ENCODE results near the gene COL4A6.

COL4A6 gene

GRCh38 chrX:108217876-108218275, 220.3 kb downstream of the COL4A6 start:
- no peaks in the 10 kb centered on the region for H3K27me3 ChIP-seq (ENCODE audit: control insufficient read depth, low read length)

GRCh38 chrX:108216919-108217571, 221.2 kb downstream of the COL4A6 start:
- no peaks in the 10 kb centered on the region for H3K79me2 ChIP-seq (ENCODE audit: control insufficient read depth, low read length)
- no peak overlapping the region for H3K4me2 ChIP-seq (ENCODE audit: low read length)
- H3K9me2 ChIP-seq (replicated peaks; ENCODE audit: control insufficient read depth, low read length) = no peaks in the 10 kb centered on the region
- TF ChIP-seq EZH2phosphoT487 (IDR thresholded peaks at IDR 0.05; ENCODE audit: borderline replicate concordance, low read length) (no peak), CTCF (IDR thresholded peaks at IDR 0.05; ENCODE audit: low read depth, low read length, poor library complexity, severe bottlenecking) (no peak)
- no peaks in the 10 kb centered on the region for H3K27me3 ChIP-seq (ENCODE audit: control insufficient read depth, low read length)
- H3K9me3 ChIP-seq (ENCODE audit: control insufficient read depth, insufficient read depth, low read length) = no peaks in the 10 kb centered on the region
- H4K20me1 ChIP-seq (ENCODE audit: control insufficient read depth, insufficient read depth, low read depth, low read length) = no peaks in the 10 kb centered on the region
- H3K4me3 ChIP-seq (ENCODE audit: low read length) = no peak overlapping the region
- H3K36me3 ChIP-seq (ENCODE audit: control insufficient read depth, low read length) = no peaks in the 10 kb centered on the region
- H3K4me1 ChIP-seq (ENCODE audit: control insufficient read depth, low read length) = no peaks in the 10 kb centered on the region
- no peak overlapping the region for H3K27ac ChIP-seq (ENCODE audit: low read depth, low read length)
- no peaks in the 10 kb centered on the region for H3F3A ChIP-seq (ENCODE audit: control insufficient read depth, insufficient read depth)

More at GRCh38 chrX:108217876-108218275, 220.3 kb downstream of the COL4A6 start:
- H3K27ac ChIP-seq (ENCODE audit: low read depth, low read length) = no peak overlapping the region
- H4K20me1 ChIP-seq (ENCODE audit: control insufficient read depth, insufficient read depth, low read depth, low read length) = no peaks in the 10 kb centered on the region
- H3K4me3 ChIP-seq (ENCODE audit: low read length) = no peak overlapping the region
- H3F3A ChIP-seq (ENCODE audit: control insufficient read depth, insufficient read depth) = no peaks in the 10 kb centered on the region
- TF ChIP-seq CTCF (IDR thresholded peaks at IDR 0.05; ENCODE audit: low read depth, low read length, poor library complexity, severe bottlenecking) = no peak
- TF ChIP-seq EZH2phosphoT487 (IDR thresholded peaks at IDR 0.05; ENCODE audit: borderline replicate concordance, low read length) = no peak
- H3K79me2 ChIP-seq (ENCODE audit: control insufficient read depth, low read length) = no peaks in the 10 kb centered on the region
- H3K9me2 ChIP-seq (replicated peaks; ENCODE audit: control insufficient read depth, low read length) = no peaks in the 10 kb centered on the region
- H3K4me1 ChIP-seq (ENCODE audit: control insufficient read depth, low read length) = no peaks in the 10 kb centered on the region
- H3K9me3 ChIP-seq (ENCODE audit: control insufficient read depth, insufficient read depth, low read length) = no peaks in the 10 kb centered on the region
- no peaks in the 10 kb centered on the region for H3K36me3 ChIP-seq (ENCODE audit: control insufficient read depth, low read length)
- no peak overlapping the region for H3K4me2 ChIP-seq (ENCODE audit: low read length)

- Histone ChIP-seq H3K9me2 (replicated peaks; ENCODE audit: control insufficient read depth, low read length) (no peaks in the 10 kb centered on the region), H3K4me1 (ENCODE audit: control insufficient read depth, low read length) (no peaks in the 10 kb centered on the region), H3K36me3 (ENCODE audit: control insufficient read depth, low read length) (no peaks in the 10 kb centered on the region), H3K27me3 (ENCODE audit: control insufficient read depth, low read length) (no peaks in the 10 kb centered on the region), H3K4me3 (ENCODE audit: low read length) (no peak overlapping the region), H3K79me2 (ENCODE audit: control insufficient read depth, low read length) (no peaks in the 10 kb centered on the region), H4K20me1 (ENCODE audit: control insufficient read depth, insufficient read depth, low read depth, low read length) (no peaks in the 10 kb centered on the region), H3F3A (ENCODE audit: control insufficient read depth, insufficient read depth) (no peaks in the 10 kb centered on the region), H3K27ac (ENCODE audit: low read depth, low read length) (no peak overlapping the region), H3K4me2 (ENCODE audit: low read length) (no peak overlapping the region), H3K9me3 (ENCODE audit: control insufficient read depth, insufficient read depth, low read length) (no peaks in the 10 kb centered on the region)
- TF ChIP-seq EZH2phosphoT487 (IDR thresholded peaks at IDR 0.05; ENCODE audit: borderline replicate concordance, low read length) = no peak
- no peak for TF ChIP-seq CTCF (IDR thresholded peaks at IDR 0.05; ENCODE audit: low read depth, low read length, poor library complexity, severe bottlenecking)
Measured at GRCh38 chrX:108216405-108216804, 221.8 kb downstream of the COL4A6 start.

Data from DOHH2 (cell line).